Stomach (tissue), 4 donors: ENCODE measurements around the gene THBS3.

Source experiments
- CTCF ChIP-seq, 7 experiments: fragments of 450-650 bp in 4 of 7; fragments of 200-600 bp in 3 of 7; sonication (generic) in 3 of 7; IDR thresholded peaks; one replicate each; pipeline ENCODE4 v1.5.1; 2016 to 2019; ENCODE audit warnings: antibody characterized with exemption in 7 of 7, control low read depth in 2 of 7, mild to moderate bottlenecking in 1 of 7
- POLR2A ChIP-seq, 4 donors: fragments of 450-650 bp; IDR thresholded peaks; one replicate each; pipeline ENCODE4 v1.6.1; 2016; ENCODE audit warnings: antibody characterized with exemption in 4 of 4, control low read depth in 2 of 4, mild to moderate bottlenecking in 1 of 4, moderate library complexity in 1 of 4
- POLR2AphosphoS5 ChIP-seq, 3 donors: sonication (generic); formaldehyde crosslinking; IDR thresholded peaks; one replicate each; pipeline ENCODE4 v1.6.1; 2016; ENCODE audit warnings: antibody characterized with exemption in 3 of 3

- no peak for TF ChIP-seq CTCF (IDR thresholded peaks at IDR 0.05)
- peak in 1 of 4 donors; percentile 67 for TF ChIP-seq POLR2A (IDR thresholded peaks at IDR 0.05)
- TF ChIP-seq POLR2AphosphoS5 (IDR thresholded peaks at IDR 0.05): peak in 2 of 3 donors; percentile 80 to 90
Measured at GRCh38 chr1:155192346-155193274, 15.1 kb downstream of the THBS3 start.
